8988T (cell line): Measurements from ENCODE around the gene BATF.

Source experiments
- DNase-seq: peaks from one replicate; pipeline ENCODE4 v3.0.0; 2011

BATF gene

GRCh38 chr14:75537071-75537470 is 14.8 kb downstream of the BATF start:
- no peak for DNase-seq

GRCh38 chr14:75539162-75539560 is 16.9 kb downstream of the BATF start:
- DNase-seq, result no peak

GRCh38 chr14:75539561-75540478 is 17.6 kb downstream of the BATF start:
- DNase-seq, result no peak

- no peak for DNase-seq
Observed at GRCh38 chr14:75540479-75540851, 18.2 kb downstream of the BATF start.

- DNase-seq, result no peak
Observed at GRCh38 chr14:75542588-75543091, 20.4 kb downstream of the BATF start.

- no peak for DNase-seq
Observed at GRCh38 chr14:75543253-75543652, 21.0 kb downstream of the BATF start.

GRCh38 chr14:75543786-75544185 is 21.5 kb downstream of the BATF start:
- no peak for DNase-seq

GRCh38 chr14:75545907-75546306 is 23.6 kb downstream of the BATF start:
- no peak for DNase-seq

- DNase-seq, result no peak
Observed at GRCh38 chr14:75547552-75548250, 25.4 kb downstream of the BATF start.

- DNase-seq, result no peak
Observed at GRCh38 chr14:75548544-75548943, 26.3 kb downstream of the BATF start.

GRCh38 chr14:75549169-75549568 is 26.9 kb downstream of the BATF start:
- DNase-seq, result no peak

GRCh38 chr14:75551021-75551420 is 28.8 kb downstream of the BATF start:
- DNase-seq, result no peak

GRCh38 chr14:75553157-75553556 is 30.9 kb downstream of the BATF start:
- DNase-seq, result no peak

- no peak for DNase-seq
Observed at GRCh38 chr14:75553761-75554364, 31.6 kb downstream of the BATF start.

GRCh38 chr14:75554482-75554881 is 32.2 kb downstream of the BATF start:
- DNase-seq, result no peak

GRCh38 chr14:75558440-75558839 is 36.2 kb downstream of the BATF start:
- no peak for DNase-seq

GRCh38 chr14:75559045-75559444 is 36.8 kb downstream of the BATF start:
- no peak for DNase-seq

GRCh38 chr14:75559451-75560222 is 37.4 kb downstream of the BATF start:
- no peak for DNase-seq

GRCh38 chr14:75561013-75561432 is 38.8 kb downstream of the BATF start:
- peak; percentile 69 for DNase-seq

- no peak for DNase-seq
Observed at GRCh38 chr14:75562089-75562488, 39.8 kb downstream of the BATF start.

GRCh38 chr14:75562489-75562888 is 40.2 kb downstream of the BATF start:
- DNase-seq, result no peak

GRCh38 chr14:75563931-75564330 is 41.7 kb downstream of the BATF start:
- DNase-seq, result no peak

- DNase-seq, result no peak
Observed at GRCh38 chr14:75565056-75565455, 42.8 kb downstream of the BATF start.
